Hepatocyte (in vitro differentiated cells): ENCODE data around the gene ACP6. TPM values are rescaled to one million over a fixed set of nuclear protein-coding genes. Genes with fewer than 3 reads are reported as not detected.
"Not testable (repeated sequence)": the region's sequence is repeated elsewhere in the genome, so short reads cannot be mapped to it uniquely, and the experiment has no call there.

Experiments
- DNase-seq: peaks from one replicate; pipeline ENCODE4 v3.0.0-alpha.2; 2016; ENCODE audit warnings: low spot score
- H2AFZ ChIP-seq: fragments of 200-600 bp; sonication (generic); 2 replicates; pipeline ENCODE4 v1.6.0; 2016; ENCODE audit warnings: antibody characterized with exemption, mild to moderate bottlenecking
- H3K27ac ChIP-seq: fragments of 200-600 bp; sonication (generic); 2 replicates; pipeline ENCODE4 v1.5.1; 2016; ENCODE audit warnings: mild to moderate bottlenecking
- H3K27me3 ChIP-seq: fragments of 200-600 bp; sonication (generic); 2 replicates; pipeline ENCODE4 v1.6.1; 2016
- H3K36me3 ChIP-seq: fragments of 200-600 bp; sonication (generic); replicated peaks from 2 replicates; pipeline ENCODE4 v1.5.1; 2016; ENCODE audit warnings: low read depth; ENCODE audit not compliant: insufficient read depth
- H3K4me1 ChIP-seq: fragments of 200-600 bp; sonication (generic); 2 replicates; pipeline ENCODE4 v1.5.1; 2016; ENCODE audit warnings: mild to moderate bottlenecking, moderate library complexity; ENCODE audit not compliant: insufficient read depth
- H3K4me2 ChIP-seq: fragments of 200-600 bp; sonication (generic); 2 replicates; pipeline ENCODE4 v1.6.0; 2016
- H3K4me3 ChIP-seq: fragments of 200-600 bp; sonication (generic); 2 replicates; pipeline ENCODE4 v1.5.1; 2016; ENCODE audit warnings: mild to moderate bottlenecking
- H3K79me2 ChIP-seq: fragments of 200-600 bp; sonication (generic); 2 replicates; pipeline ENCODE4 v1.6.0; 2017; ENCODE audit warnings: mild to moderate bottlenecking
- H3K9me2 ChIP-seq: fragments of 200-600 bp; sonication (generic); replicated peaks from 2 replicates; pipeline ENCODE4 v1.6.0; 2017; ENCODE audit warnings: mild to moderate bottlenecking; ENCODE audit not compliant: insufficient read depth
- H3K9me3 ChIP-seq: fragments of 200-600 bp; sonication (generic); 2 replicates; pipeline ENCODE4 v1.5.1; 2016; ENCODE audit warnings: low read depth, mild to moderate bottlenecking
- H4K20me1 ChIP-seq: fragments of 200-600 bp; sonication (generic); 2 replicates; pipeline ENCODE4 v1.6.0; 2016; ENCODE audit warnings: mild to moderate bottlenecking; ENCODE audit not compliant: insufficient read depth, poor library complexity, severe bottlenecking
- EZH2 ChIP-seq: fragments of 200-600 bp; sonication (generic); IDR thresholded peaks from 2 replicates; pipeline ENCODE4 v1.6.1; 2016; ENCODE audit warnings: antibody characterized with exemption, mild to moderate bottlenecking, borderline replicate concordance
- EZH2phosphoT487 ChIP-seq: fragments of 200-600 bp; sonication (generic); IDR thresholded peaks from one replicate; pipeline ENCODE4 v1.6.1; 2018; ENCODE audit warnings: antibody characterized with exemption, mild to moderate bottlenecking, low read depth, moderate library complexity; ENCODE audit not compliant: unreplicated experiment, severe bottlenecking
- WGBS: methylation state at CpG from one replicate; pipeline ENCODE4 v1.1.6; 2016; ENCODE audit warnings: low lambda C conversion rate; ENCODE audit errors: missing lambda C conversion rate; 5-methylcytosine and 5-hydroxymethylcytosine counted together
- polyA plus RNA-seq: library from polyadenylated mRNA; unstranded; fragments of >200 nt; fragmentation: Nextera tagmentation; extraction: Ambion mirVana; gene quantifications from 2 replicates; pipeline ENCODE4 v1.2.1, GENCODE V29; 2016
- total RNA-seq: library from RNA; depleted of rRNA; stranded (reverse); fragments of >200 nt; gene quantifications from 2 replicates; pipeline ENCODE4 v1.2.3, GENCODE V29; 2014
- TF ChIP-seq, protein P1 (sequence below): fragments of 200-600 bp; sonication (generic); IDR thresholded peaks from 2 replicates; pipeline ENCODE4 v1.5.1; 2016; ENCODE audit warnings: antibody characterized with exemption, mild to moderate bottlenecking; ENCODE audit not compliant: poor library complexity

Gene ACP6
- total and polyA plus RNA-seq, 2 experiments from 2014 or later = 16.8 to 29.9 TPM

DNA sequence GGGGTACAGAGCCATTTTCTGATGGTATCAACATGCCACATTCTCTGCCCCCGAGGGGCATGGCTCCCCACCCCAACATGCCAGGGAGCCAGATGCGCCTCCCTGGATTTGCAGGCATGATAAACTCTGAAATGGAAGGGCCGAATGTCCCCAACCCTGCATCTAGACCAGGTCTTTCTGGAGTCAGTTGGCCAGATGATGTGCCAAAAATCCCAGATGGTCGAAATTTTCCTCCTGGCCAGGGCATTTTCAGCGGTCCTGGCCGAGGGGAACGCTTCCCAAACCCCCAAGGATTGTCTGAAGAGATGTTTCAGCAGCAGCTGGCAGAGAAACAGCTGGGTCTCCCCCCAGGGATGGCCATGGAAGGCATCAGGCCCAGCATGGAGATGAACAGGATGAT lies 50.6 kb downstream of the ACP6 start:
- H3K4me2 ChIP-seq = no peak overlapping the region
- H3K9me2 ChIP-seq = no peaks in the 10 kb centered on the region
- no peaks in the 10 kb centered on the region for H4K20me1 ChIP-seq
- H3K79me2 ChIP-seq = no peaks in the 10 kb centered on the region
- no peak overlapping the region for H3K27ac ChIP-seq
- peaks cover 5% of the 10 kb centered on the region for H3K36me3 ChIP-seq
- 94% methylated on average over 7 of the region's 7 CpGs for WGBS
- TF ChIP-seq EZH2phosphoT487 (no peak), EZH2 (no peak)
- H3K9me3 ChIP-seq = no peaks in the 10 kb centered on the region
- no peak overlapping the region for H3K4me3 ChIP-seq
- no peak overlapping the region for H2AFZ ChIP-seq
- H3K27me3 ChIP-seq = no peaks in the 10 kb centered on the region
- DNase-seq = no peak
- H3K4me1 ChIP-seq = peaks cover 3% of the 10 kb centered on the region

DNA sequence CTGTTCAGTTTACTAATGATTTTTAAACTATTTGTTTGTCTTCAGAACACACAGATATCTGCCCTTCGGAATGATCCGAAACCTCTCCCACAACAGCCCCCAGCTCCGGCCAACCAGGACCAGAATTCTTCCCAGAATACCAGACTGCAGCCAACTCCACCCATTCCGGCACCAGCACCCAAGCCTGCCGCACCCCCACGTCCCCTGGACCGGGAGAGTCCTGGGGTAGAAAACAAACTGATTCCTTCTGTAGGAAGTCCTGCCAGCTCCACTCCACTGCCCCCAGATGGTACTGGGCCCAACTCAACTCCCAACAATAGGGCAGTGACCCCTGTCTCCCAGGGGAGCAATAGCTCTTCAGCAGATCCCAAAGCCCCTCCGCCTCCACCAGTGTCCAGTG lies 51.6 kb downstream of the ACP6 start:
- no peak overlapping the region for H3K4me2 ChIP-seq
- H3K27me3 ChIP-seq = no peaks in the 10 kb centered on the region
- no peaks in the 10 kb centered on the region for H3K4me1 ChIP-seq
- H3K9me2 ChIP-seq = no peaks in the 10 kb centered on the region
- H3K27ac ChIP-seq = no peak overlapping the region
- H3K4me3 ChIP-seq = no peak overlapping the region
- WGBS = 94% methylated on average over 8 of the region's 8 CpGs
- no peak for DNase-seq
- TF ChIP-seq EZH2phosphoT487 (no peak), EZH2 (no peak)
- TF ChIP-seq, protein P1, sequence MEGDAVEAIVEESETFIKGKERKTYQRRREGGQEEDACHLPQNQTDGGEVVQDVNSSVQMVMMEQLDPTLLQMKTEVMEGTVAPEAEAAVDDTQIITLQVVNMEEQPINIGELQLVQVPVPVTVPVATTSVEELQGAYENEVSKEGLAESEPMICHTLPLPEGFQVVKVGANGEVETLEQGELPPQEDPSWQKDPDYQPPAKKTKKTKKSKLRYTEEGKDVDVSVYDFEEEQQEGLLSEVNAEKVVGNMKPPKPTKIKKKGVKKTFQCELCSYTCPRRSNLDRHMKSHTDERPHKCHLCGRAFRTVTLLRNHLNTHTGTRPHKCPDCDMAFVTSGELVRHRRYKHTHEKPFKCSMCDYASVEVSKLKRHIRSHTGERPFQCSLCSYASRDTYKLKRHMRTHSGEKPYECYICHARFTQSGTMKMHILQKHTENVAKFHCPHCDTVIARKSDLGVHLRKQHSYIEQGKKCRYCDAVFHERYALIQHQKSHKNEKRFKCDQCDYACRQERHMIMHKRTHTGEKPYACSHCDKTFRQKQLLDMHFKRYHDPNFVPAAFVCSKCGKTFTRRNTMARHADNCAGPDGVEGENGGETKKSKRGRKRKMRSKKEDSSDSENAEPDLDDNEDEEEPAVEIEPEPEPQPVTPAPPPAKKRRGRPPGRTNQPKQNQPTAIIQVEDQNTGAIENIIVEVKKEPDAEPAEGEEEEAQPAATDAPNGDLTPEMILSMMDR = no peak
- no peaks in the 10 kb centered on the region for H4K20me1 ChIP-seq
- H3K79me2 ChIP-seq = no peaks in the 10 kb centered on the region
- H3K9me3 ChIP-seq = no peaks in the 10 kb centered on the region
- no peak overlapping the region for H2AFZ ChIP-seq
- H3K36me3 ChIP-seq = peaks cover 9% of the 10 kb centered on the region

DNA sequence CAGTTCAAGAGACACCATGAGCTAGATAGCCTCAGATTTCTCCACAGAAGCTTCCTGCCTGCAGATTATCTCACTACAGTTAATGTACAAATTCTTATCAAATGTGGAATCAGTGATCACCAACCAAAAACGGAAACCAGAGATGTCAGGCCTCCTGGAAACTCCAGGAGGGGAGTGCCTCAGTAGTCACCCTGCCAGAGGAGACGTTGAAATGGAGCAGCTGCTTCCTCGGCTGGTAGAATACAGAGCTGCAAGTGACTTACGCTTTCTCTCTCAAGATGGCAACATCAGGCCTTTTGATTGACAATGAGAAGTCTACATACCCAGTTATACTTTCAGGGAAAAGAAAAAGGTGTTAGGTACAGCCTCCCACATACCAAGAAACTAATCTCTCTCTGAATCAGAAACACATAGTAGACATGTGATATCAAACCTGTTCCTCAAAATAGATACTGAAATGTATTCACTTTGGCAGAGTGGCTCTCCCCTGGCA lies 52.2 kb downstream of the ACP6 start:
- H3K36me3 ChIP-seq = peaks cover 12% of the 10 kb centered on the region
- H4K20me1 ChIP-seq = no peaks in the 10 kb centered on the region
- H3K27ac ChIP-seq = no peak overlapping the region
- no peaks in the 10 kb centered on the region for H3K9me3 ChIP-seq
- H3K4me3 ChIP-seq = no peak overlapping the region
- H3K27me3 ChIP-seq = no peaks in the 10 kb centered on the region
- 79% methylated on average over 4 of the region's 4 CpGs for WGBS
- no peaks in the 10 kb centered on the region for H3K9me2 ChIP-seq
- no peak overlapping the region for H2AFZ ChIP-seq
- no peaks in the 10 kb centered on the region for H3K4me1 ChIP-seq
- H3K79me2 ChIP-seq = peaks cover under 1% of the 10 kb centered on the region
- no peak overlapping the region for H3K4me2 ChIP-seq
- TF ChIP-seq, protein P1 = no peak
- TF ChIP-seq EZH2phosphoT487 (no peak), EZH2 (no peak)
- DNase-seq = no peak

DNA sequence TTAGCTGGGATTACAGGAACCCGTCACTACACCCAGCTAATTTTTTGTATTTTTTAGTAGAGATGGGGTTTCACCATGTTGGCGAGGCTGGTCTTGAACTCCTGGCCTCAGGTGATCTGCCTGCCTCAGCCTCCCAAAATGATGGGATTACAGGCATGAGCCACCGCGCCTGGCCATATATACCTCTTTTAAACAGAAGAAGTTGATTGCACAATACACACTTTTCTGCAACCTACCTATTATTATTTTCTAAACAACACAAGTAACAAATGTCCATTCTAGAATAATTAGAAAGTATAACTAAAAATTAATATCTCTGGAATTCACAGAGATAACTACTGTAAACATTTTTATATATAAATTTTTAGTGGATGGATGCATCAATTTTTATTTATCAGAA lies 55.4 kb downstream of the ACP6 start:
- H3K4me1 ChIP-seq = peaks cover 11% of the 10 kb centered on the region
- not testable (repeated sequence) for H3K27ac ChIP-seq, H3K27me3 ChIP-seq, DNase-seq, H2AFZ ChIP-seq, H3K9me2 ChIP-seq, H3K9me3 ChIP-seq, H4K20me1 ChIP-seq, H3K4me2 ChIP-seq, H3K4me3 ChIP-seq, H3K79me2 ChIP-seq
- 97% methylated on average over 4 of the region's 4 CpGs for WGBS
- H3K36me3 ChIP-seq = peaks cover 14% of the 10 kb centered on the region
